SU-DHL-6 (cell line): ENCODE results near the gene LILRA2.

Source experiments
- CTCF ChIP-seq: fragments of 200-600 bp; sonication (generic); IDR thresholded peaks from one replicate; pipeline ENCODE4 v1.5.1; 2017; ENCODE audit warnings: antibody characterized with exemption, mild to moderate bottlenecking, low read length, moderate library complexity; ENCODE audit not compliant: insufficient read depth, poor library complexity, severe bottlenecking
- EZH2phosphoT487 ChIP-seq: fragments of 200-600 bp; sonication (generic), shearing (Covaris generic); conservative IDR thresholded peaks from 2 replicates; pipeline ENCODE4 v1.6.1; 2018; ENCODE audit warnings: mild to moderate bottlenecking, antibody characterized with exemption, low read length, moderate library complexity, mixed read lengths

- TF ChIP-seq CTCF: no peak
- TF ChIP-seq EZH2phosphoT487: no peak
Observed at GRCh38 chr19:54638683-54639082, 65.1 kb downstream of the LILRA2 start.
